ENCODE measurements around the gene LRRC72.

- TF ChIP-seq CTCF (IDR thresholded peaks at IDR 0.05; ENCODE audit: insufficient read depth, low read depth, low read length) = no peak
- no peak for TF ChIP-seq EZH2 (IDR thresholded peaks at IDR 0.05; ENCODE audit: insufficient read depth, low read length)
Measured at GRCh38 chr7:16616122-16616521, 89.5 kb downstream of the LRRC72 start.

All from astrocyte (in vitro differentiated cells and primary cell).